ENCODE measurements around the gene ASPSCR1. TPM values are rescaled to one million over a fixed set of nuclear protein-coding genes. Genes with fewer than 3 reads are reported as not detected.

ASPSCR1 gene
- total and polyA plus RNA-seq, 2 of the 13 experiments (the other 11 are each of a cell fraction or from before 2014, with no cell fraction given), result 274 to 314 TPM

GRCh38 chr17:81992306-81993102 lies 15.1 kb downstream of the ASPSCR1 start (continued):
- TF ChIP-seq, protein P1, sequence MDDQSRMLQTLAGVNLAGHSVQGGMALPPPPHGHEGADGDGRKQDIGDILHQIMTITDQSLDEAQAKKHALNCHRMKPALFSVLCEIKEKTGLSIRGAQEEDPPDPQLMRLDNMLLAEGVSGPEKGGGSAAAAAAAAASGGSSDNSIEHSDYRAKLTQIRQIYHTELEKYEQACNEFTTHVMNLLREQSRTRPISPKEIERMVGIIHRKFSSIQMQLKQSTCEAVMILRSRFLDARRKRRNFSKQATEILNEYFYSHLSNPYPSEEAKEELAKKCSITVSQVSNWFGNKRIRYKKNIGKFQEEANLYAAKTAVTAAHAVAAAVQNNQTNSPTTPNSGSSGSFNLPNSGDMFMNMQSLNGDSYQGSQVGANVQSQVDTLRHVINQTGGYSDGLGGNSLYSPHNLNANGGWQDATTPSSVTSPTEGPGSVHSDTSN (CRISPR knock-in tag; IDR thresholded peaks at IDR 0.05; ENCODE audit: borderline replicate concordance), result no peak
- TF ChIP-seq MBNL3 (CRISPR knock-in tag; conservative IDR thresholded peaks at IDR 0.05) (no peak), SKI (IDR thresholded peaks at IDR 0.05; ENCODE audit: partially characterized antibody) (peak; percentile 68), ZNF615 (CRISPR knock-in tag; IDR thresholded peaks at IDR 0.05; ENCODE audit: borderline replicate concordance) (peak; percentile 97; the same call in 1 of the 2 replicates), SKIL (CRISPR knock-in tag; IDR thresholded peaks at IDR 0.05; ENCODE audit: borderline replicate concordance) (peak; percentile 95), BCL6 (CRISPR knock-in tag; IDR thresholded peaks at IDR 0.05) (peak; percentile 83), JUNB (CRISPR knock-in tag; IDR thresholded peaks at IDR 0.05; ENCODE audit: borderline replicate concordance) (peak; percentile 87), STAG1 (CRISPR knock-in tag; IDR thresholded peaks at IDR 0.05) (peak; percentile 31; the same call in 1 of the 2 replicates), ZNF720 (CRISPR knock-in tag; IDR thresholded peaks at IDR 0.05) (no peak), NONO (IDR thresholded peaks at IDR 0.05) (no peak), NONO (CRISPR knock-in tag; conservative IDR thresholded peaks at IDR 0.05) (peak; percentile 96), ZFP36 (IDR thresholded peaks at IDR 0.05; ENCODE audit: borderline replicate concordance, low read depth, low read length, partially characterized antibody) (no peak), ELF3 (CRISPR knock-in tag; IDR thresholded peaks at IDR 0.05) (peak; percentile 84), ZNF572 (CRISPR knock-in tag; IDR thresholded peaks at IDR 0.05) (peak; percentile 98), ZNF484 (CRISPR knock-in tag; IDR thresholded peaks at IDR 0.05; ENCODE audit: borderline replicate concordance, low read depth) (peak; percentile 79), ZBTB20 (CRISPR knock-in tag; IDR thresholded peaks at IDR 0.05; ENCODE audit: borderline replicate concordance, low read depth) (peak; percentile 98), CAMTA2 (CRISPR knock-in tag; IDR thresholded peaks at IDR 0.05; ENCODE audit: borderline replicate concordance) (peak; percentile 95), NPAS2 (CRISPR knock-in tag; IDR thresholded peaks at IDR 0.05; ENCODE audit: borderline replicate concordance) (peak; percentile 30; the same call in 1 of the 2 replicates), RARA (CRISPR knock-in tag; IDR thresholded peaks at IDR 0.05) (peak; percentile 89), ARID2 (CRISPR knock-in tag; IDR thresholded peaks at IDR 0.05; ENCODE audit: borderline replicate concordance) (no peak; the same call in 1 of the 2 replicates)
- TF ChIP-seq, protein P2, sequence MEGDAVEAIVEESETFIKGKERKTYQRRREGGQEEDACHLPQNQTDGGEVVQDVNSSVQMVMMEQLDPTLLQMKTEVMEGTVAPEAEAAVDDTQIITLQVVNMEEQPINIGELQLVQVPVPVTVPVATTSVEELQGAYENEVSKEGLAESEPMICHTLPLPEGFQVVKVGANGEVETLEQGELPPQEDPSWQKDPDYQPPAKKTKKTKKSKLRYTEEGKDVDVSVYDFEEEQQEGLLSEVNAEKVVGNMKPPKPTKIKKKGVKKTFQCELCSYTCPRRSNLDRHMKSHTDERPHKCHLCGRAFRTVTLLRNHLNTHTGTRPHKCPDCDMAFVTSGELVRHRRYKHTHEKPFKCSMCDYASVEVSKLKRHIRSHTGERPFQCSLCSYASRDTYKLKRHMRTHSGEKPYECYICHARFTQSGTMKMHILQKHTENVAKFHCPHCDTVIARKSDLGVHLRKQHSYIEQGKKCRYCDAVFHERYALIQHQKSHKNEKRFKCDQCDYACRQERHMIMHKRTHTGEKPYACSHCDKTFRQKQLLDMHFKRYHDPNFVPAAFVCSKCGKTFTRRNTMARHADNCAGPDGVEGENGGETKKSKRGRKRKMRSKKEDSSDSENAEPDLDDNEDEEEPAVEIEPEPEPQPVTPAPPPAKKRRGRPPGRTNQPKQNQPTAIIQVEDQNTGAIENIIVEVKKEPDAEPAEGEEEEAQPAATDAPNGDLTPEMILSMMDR (CRISPR knock-in tag; IDR thresholded peaks at IDR 0.05), result no peak; the same call in 1 of the 2 replicates
